Measurements from ENCODE around the gene DIO1. TPM values are rescaled to one million over a fixed set of nuclear protein-coding genes. Genes with fewer than 3 reads are reported as not detected.

DIO1 gene
- total and polyA plus RNA-seq, 2 donors (not counting 1 experiment from before 2014, with no cell fraction given), result not detected

GRCh38 chr1:53913352-53914033 is 19.5 kb downstream of the DIO1 start:
- CTCF ChIA-PET, result interaction anchor here (1.0 to 1.6 kb wide), 2 partner anchors 33 to 35 kb away, joined by 5 to 6 read pairs; partner anchors contain the start of genes IFT25 and LRRC42
- POLR2A ChIA-PET, result no interaction called here
- Mint-ChIP-seq H3K27me3 (no peaks in the 10 kb centered on the region), H3K4me3 (no peak overlapping the region), H3K4me1 (no peaks in the 10 kb centered on the region), H3K27ac (no peak overlapping the region), H3K9me3 (ENCODE audit: insufficient read depth) (no peaks in the 10 kb centered on the region)
- Histone ChIP-seq H3K27me3 (replicated peaks in 1 of 4; ENCODE audit: control extremely low read depth in 1 of 4, control insufficient read depth in 3 of 4, insufficient read depth in 4 of 4, low read length in 3 of 4) (no peaks in the 10 kb centered on the region), H2AFZ (ENCODE audit: insufficient read depth, low read depth, low read length, poor library complexity, severe bottlenecking) (no peak overlapping the region), H4K20me1 (ENCODE audit: control insufficient read depth, insufficient read depth, low read length, poor library complexity, severe bottlenecking) (no peaks in the 10 kb centered on the region), H3K4me3 (ENCODE audit: control extremely low read depth in 1 of 5, extremely low read depth in 1 of 5, insufficient read depth in 1 of 5, low read depth in 2 of 5, low read length in 4 of 5) (no peak overlapping the region), H3K4me1 (ENCODE audit: control insufficient read depth in 2 of 2, insufficient read depth in 2 of 2, low read length in 2 of 2) (no peaks in the 10 kb centered on the region), H3K27ac (ENCODE audit: low read length in 2 of 2) (no peak overlapping the region), H3K79me2 (ENCODE audit: control insufficient read depth, insufficient read depth, low read length) (no peaks in the 10 kb centered on the region), H3K9ac (ENCODE audit: low read length) (no peak overlapping the region), H3K36me3 (replicated peaks in 1 of 2; ENCODE audit: control extremely low read depth in 1 of 2, control insufficient read depth in 1 of 2, extremely low read depth in 1 of 2, insufficient read depth in 2 of 2, low read length in 1 of 2) (peaks cover 0 to 11% of the 10 kb centered on the region in 2 experiments), H3K4me2 (replicated peaks; ENCODE audit: low read depth, low read length, poor library complexity, severe bottlenecking) (no peak overlapping the region), H3K9me3 (ENCODE audit: control extremely low read depth in 1 of 3, control insufficient read depth in 2 of 3, insufficient read depth in 1 of 3, low read length in 2 of 3) (no peaks in the 10 kb centered on the region)
- no CpG with 5 or more reads among the region's 5 CpGs for WGBS (ENCODE audit: insufficient coverage)
- no peak for ATAC-seq (ENCODE audit: low read depth)
- intact Hi-C loops (cut with micrococcal nuclease), result no loop called here
- TF ChIP-seq EZH2 (IDR thresholded peaks at IDR 0.05; ENCODE audit: borderline replicate concordance, insufficient read depth, low read depth, low read length, poor library complexity, severe bottlenecking) (no peak), CTCF (IDR thresholded peaks at IDR 0.05) (no peak)
- DNase-seq, result no peak

GRCh38 chr1:53918343-53918742 is 24.4 kb downstream of the DIO1 start:
- 98% methylated on average over 5 of the region's 5 CpGs for WGBS (ENCODE audit: insufficient coverage)
- no peaks in the 10 kb centered on the region for H3K27me3 ChIP-seq (replicated peaks in 1 of 4; ENCODE audit: control extremely low read depth in 1 of 4, control insufficient read depth in 3 of 4, insufficient read depth in 4 of 4, low read length in 3 of 4)
- H3K27ac Mint-ChIP-seq, result no peak overlapping the region
- no peaks in the 10 kb centered on the region for H3K9me3 Mint-ChIP-seq (ENCODE audit: insufficient read depth)
- ChIA-PET POLR2A (no interaction called here), CTCF (no interaction called here)
- H3K4me1 Mint-ChIP-seq, result no peaks in the 10 kb centered on the region
- H3K36me3 ChIP-seq (replicated peaks in 1 of 2; ENCODE audit: control extremely low read depth in 1 of 2, control insufficient read depth in 1 of 2, extremely low read depth in 1 of 2, insufficient read depth in 2 of 2, low read length in 1 of 2), result peaks cover 0 to 19% of the 10 kb centered on the region in 2 experiments
- H3K4me1 ChIP-seq (ENCODE audit: control insufficient read depth in 2 of 2, insufficient read depth in 2 of 2, low read length in 2 of 2), result no peaks in the 10 kb centered on the region
- no peaks in the 10 kb centered on the region for H3K79me2 ChIP-seq (ENCODE audit: control insufficient read depth, insufficient read depth, low read length)
- intact Hi-C loops (cut with micrococcal nuclease), result no loop called here
- TF ChIP-seq EZH2 (IDR thresholded peaks at IDR 0.05; ENCODE audit: borderline replicate concordance, insufficient read depth, low read depth, low read length, poor library complexity, severe bottlenecking) (no peak), CTCF (IDR thresholded peaks at IDR 0.05) (no peak)
- H3K27me3 Mint-ChIP-seq, result no peaks in the 10 kb centered on the region
- no peak overlapping the region for H3K4me3 Mint-ChIP-seq
- H3K4me2 ChIP-seq (replicated peaks; ENCODE audit: low read depth, low read length, poor library complexity, severe bottlenecking), result no peak overlapping the region
- no peak overlapping the region for H3K4me3 ChIP-seq (ENCODE audit: control extremely low read depth in 1 of 5, extremely low read depth in 1 of 5, insufficient read depth in 1 of 5, low read depth in 2 of 5, low read length in 4 of 5)
- H3K9me3 ChIP-seq (ENCODE audit: control extremely low read depth in 1 of 3, control insufficient read depth in 2 of 3, insufficient read depth in 1 of 3, low read length in 2 of 3), result no peaks in the 10 kb centered on the region
- H2AFZ ChIP-seq (ENCODE audit: insufficient read depth, low read depth, low read length, poor library complexity, severe bottlenecking), result no peak overlapping the region
- H3K9ac ChIP-seq (ENCODE audit: low read length), result no peak overlapping the region
- ATAC-seq (ENCODE audit: low read depth), result no peak
- DNase-seq, result no peak
- no peak overlapping the region for H3K27ac ChIP-seq (ENCODE audit: low read length in 2 of 2)
- H4K20me1 ChIP-seq (ENCODE audit: control insufficient read depth, insufficient read depth, low read length, poor library complexity, severe bottlenecking), result no peaks in the 10 kb centered on the region
